HG03354 (cell line): ENCODE data around the gene STUB1.

Source experiments
- ATAC-seq: cut with Tn5 transposase; IDR thresholded peaks from one replicate; pipeline ENCODE4 v1.9.1; 2021; ENCODE audit warnings: mild to moderate bottlenecking; ENCODE audit not compliant: unreplicated experiment, poor library complexity, severe bottlenecking

STUB1 gene

DNA sequence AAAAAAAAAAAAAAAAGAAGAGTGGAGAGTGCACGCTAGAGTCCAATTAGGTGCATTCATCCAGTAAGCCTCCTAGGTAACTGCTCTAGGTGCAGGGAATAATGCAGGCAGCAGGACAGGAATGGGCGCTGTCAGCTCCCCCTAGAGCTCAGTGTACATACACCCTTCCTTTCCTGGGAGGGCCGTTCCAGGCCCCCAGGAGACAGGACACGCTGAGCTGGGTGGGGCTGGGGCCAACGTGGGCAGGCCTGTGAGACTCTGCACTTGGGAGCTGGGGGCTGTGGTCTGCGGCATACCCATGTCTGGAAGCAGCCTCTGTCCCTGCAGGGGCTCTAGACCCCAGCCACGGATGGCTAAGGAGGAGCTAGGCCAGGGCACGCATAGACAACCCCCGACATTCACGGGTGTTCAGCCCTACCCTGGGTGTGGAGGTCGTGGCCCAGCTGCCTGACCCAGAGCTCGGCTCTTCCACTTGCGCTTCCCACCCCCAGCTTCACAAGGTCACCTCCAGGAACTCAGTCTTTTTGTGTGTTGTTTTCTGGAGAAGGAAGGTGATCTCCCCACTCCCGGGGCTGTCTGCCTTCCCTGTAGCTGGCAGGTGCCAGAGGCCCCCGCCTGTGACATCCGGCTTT lies 39.7 kb downstream of the STUB1 start:
- no peak for ATAC-seq

DNA sequence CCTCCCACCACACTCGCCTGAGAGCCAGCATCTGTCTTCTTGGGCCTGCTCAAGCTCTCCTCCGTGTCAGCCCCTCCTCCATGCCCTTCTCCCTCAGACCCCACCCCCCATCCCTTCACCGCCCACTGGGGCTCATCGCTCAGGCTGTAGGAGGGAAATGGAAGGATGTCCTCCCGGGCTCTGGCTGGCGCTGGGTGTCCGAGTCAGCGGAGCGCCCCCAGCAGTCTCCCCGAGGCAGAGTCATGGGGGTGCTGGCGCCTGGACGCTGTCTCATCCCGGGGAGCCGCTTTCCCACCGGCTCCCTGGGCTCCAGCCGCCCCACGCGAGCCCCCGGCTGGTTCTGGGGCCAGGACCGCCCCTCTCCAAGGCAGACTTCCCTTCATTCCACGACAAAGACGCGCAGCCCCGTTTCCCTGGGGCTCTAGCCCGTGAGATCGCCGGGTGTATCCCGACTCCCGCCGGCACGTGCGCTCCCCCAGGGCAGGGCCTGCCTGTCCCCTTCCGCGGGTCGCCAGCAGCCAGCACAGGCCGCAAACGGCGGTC lies 40.3 kb downstream of the STUB1 start:
- no peak for ATAC-seq

DNA sequence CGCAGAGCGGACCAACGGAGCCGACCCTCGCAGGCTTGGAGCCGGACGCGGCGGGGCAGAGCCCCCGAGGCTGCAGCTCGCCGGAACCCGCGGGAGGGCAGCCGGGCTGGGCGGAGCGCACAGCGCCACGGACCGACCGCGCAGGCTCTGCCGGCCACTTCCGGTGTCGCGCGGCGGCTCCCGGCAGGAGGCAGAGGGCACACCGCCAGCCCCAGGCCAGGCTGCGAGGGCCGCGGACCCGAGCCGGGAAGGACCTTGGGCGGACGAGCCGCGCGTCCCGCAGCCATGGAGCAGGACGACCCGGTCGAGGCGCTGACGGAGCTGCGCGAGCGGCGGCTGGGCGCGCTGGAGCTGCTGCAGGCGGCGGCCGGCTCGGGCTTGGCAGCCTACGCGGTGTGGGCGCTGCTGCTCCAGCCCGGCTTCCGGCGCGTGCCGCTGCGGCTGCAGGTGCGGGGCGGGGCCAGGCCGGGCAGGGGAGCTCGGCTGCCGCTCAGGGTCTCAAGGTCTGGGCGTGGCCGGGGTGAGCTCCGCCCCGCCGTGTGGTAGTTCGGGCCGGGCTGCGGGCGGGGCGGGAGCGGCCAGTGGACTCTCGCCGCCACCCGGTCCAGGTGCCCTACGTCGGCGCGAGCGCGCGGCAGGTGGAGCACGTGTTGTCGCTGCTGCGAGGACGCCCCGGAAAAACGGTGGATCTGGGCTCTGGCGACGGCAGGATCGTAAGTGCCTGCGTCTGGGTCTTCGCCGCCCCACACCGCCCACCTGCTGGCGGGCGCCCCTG lies 41.0 kb downstream of the STUB1 start, which contains the start of gene ANTKMT:
Gene ANTKMT, plus strand, starts transcription at position 157 of the 775 bp plus-strand sequence. Its CDS starts 129 bp downstream, at position 286.
- peak; percentile 73 for ATAC-seq

DNA sequence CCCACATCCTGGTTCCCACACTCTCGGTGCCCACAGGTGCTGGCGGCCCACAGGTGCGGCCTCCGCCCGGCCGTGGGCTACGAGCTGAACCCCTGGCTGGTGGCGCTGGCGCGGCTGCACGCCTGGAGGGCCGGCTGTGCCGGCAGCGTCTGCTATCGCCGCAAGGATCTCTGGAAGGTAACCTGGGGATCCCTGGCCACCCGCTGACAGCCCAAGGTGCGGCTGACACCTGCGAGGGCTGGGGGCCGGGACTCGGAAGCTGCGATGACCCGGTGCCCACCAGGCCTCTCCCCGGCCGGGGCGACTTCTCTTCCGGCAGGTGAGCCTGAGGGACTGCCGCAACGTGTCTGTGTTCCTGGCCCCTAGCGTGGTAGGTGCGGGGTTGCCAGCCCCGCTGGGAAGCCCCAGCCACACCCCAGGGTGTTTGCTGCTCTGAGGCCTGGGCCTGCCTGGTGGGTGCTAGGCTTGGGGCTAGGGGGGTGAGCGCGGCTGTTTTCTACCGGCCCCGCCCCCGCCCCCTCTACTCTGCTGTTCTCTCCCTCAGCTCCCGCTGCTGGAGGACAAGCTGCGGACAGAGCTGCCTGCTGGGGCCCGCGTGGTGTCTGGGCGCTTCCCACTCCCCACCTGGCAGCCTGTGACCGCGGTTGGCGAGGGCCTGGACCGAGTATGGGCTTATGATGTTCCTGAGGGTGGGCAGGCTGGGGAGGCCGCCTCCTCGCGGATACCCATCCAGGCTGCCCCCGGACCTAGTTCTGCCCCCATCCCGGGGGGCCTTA lies 41.7 kb downstream of the STUB1 start:
- ATAC-seq: no peak

DNA sequence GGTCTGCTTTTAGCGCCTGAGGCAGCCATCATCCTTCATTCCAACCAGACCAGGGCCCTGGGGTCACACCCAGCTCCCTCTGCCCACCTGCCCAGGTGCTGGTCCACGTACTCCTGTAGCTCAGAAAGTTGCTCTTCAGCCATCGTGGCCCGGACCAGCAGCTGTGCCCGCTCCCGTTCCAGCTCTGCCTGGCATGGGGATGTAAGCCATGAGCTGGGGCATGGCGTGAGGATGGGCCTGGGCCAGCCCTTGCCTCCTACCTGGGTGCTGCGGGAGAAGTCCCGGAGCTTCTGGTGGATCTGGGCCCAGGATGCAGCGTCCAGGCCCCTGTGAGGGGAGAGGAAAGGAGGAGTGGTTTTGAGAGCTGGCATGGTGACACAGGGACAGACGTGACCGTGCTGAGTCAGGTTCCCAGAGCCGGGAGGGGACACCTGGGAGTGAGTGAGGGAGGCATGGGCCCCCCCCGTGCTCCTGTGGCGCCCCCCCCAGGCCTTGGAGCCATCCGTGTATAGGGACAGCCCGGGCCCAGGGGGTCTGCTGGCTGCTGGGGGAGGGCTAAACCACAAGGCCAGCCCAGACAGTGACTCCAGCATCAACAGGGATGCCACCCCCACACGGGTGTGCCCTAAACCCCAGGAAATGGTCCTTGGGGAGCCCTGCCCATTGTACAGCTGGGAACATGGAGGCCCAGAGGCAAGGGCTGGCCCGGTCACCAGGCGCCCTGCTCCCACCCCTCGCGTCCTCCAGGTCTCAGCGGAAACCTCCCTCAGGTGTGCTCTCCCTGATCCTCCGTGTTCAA lies 42.8 kb downstream of the STUB1 start:
- no peak for ATAC-seq

DNA sequence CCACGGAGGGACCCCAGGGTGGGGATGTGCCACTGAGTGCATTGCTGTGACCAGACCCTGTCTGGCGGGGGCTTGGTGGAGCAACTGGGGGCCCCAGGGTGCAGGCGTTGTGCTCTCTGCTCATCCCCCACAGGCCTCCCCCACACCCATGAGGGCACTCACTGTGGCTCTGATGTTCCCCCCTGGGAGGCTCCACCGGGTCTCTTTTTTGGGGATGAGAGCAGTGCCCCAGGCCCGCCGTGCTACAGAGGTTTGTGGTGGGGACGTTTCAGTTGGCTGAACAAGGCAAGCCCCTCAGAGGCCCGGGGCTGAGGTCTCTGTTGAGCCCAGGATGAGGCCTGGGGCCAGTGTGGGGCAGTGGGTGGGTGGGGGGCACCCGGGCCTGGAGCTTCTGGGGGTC lies 43.5 kb downstream of the STUB1 start:
- ATAC-seq: no peak

DNA sequence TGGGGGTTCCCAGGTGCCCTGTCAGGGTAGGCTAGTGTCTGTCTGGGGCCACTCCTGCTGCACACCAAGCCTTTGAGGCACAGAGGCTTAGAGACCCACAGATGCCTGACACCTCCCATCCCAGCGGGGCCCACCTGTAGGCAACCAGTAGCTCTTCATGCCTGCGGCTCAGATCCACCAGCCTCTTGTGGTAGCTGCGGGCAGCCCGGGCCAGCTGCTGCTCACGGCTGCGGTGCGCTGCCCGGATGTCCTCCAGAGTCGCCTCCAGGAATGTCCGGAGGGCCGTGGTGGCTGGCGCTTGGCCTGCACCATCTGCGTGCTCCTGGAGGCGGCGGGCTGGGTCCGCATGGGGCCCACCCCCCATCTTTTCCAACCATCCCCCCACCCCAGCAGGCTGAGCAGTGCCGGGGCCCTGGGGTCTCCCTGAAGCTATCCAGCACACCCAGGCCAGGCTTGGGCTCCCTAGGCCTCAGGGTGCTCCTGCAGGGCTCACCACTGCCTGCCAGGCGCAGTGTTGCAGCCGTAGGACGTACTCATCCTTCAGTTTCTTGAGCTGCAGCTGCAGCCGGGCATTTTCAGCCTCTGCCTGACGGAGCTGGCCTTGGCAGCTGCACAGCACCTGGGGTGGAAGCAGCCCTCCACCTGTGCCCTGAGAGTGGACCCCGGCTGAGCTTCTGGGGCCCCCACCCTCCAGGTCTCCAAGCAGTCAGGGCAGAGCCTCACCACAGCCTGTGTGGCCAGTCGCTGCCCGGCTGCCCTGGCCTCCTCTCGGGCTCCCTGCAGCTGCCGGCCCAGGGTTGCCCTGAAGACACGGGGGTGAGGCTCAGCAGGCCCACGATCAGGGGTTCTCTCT lies 44.2 kb downstream of the STUB1 start:
- ATAC-seq: no peak

DNA sequence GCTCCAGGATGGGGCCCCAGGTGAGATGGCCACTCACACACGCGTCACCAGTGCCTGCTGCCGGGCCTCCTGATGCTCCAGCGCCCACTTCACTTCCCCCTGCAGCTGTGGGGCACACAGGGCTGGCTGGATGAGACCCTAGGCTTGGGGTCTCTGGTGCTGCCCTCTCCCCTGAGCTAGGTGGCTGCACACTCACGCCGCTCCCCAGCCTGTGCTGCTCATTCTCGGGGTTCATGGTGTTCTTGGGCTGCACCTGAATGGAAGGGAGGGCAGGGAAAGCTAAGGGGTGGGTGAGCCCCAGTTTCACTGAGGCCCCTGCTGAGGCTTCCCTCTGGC lies 44.8 kb downstream of the STUB1 start:
- ATAC-seq: no peak

DNA sequence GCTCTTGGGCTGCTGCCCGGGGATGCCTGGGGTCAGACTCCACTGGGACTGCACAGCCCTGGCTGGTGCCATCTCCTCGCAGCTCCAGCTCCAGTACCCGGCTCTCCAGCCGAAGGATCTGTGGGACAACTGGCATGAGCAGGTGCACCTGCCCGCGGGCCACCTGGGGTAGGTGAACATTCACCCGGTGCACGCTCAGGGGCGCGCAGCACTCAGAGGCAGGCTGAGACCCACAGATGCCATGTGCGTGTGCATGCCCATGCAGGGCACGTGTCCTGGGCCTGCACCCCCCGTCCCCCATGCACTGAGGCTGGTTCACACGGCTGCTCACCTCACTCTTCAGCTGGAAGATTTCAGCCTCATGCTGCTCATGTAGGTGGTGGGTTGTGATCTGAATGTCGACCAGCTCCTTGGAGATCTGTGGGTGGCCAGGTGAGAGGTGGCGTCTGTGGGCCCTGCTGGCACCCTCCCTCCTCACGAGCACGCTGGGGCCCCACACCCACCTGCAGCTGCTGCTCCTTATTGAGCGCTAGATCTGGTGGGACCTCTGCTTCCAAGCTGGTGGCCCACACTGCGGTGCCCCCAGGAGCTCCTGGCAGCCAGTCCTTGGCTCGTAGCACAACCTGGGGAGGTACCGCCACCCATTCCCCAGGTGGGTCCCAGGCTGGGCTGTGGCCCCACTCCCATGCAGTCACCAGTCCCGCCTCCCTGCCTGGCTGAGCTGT lies 45.4 kb downstream of the STUB1 start:
- ATAC-seq: no peak

DNA sequence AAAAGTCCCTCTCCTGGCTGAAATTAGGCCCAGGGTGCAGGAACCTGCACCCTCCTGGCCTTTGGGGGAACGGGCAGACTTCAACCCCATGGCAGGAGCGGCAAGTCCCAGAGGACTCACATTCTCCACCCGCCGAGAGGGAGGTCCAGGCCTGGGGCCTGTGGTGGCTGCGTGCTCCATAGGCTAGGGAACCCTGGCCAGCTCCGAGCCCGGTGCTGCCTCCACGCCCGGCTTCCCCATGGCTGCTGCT lies 45.9 kb downstream of the STUB1 start:
- no peak for ATAC-seq

DNA sequence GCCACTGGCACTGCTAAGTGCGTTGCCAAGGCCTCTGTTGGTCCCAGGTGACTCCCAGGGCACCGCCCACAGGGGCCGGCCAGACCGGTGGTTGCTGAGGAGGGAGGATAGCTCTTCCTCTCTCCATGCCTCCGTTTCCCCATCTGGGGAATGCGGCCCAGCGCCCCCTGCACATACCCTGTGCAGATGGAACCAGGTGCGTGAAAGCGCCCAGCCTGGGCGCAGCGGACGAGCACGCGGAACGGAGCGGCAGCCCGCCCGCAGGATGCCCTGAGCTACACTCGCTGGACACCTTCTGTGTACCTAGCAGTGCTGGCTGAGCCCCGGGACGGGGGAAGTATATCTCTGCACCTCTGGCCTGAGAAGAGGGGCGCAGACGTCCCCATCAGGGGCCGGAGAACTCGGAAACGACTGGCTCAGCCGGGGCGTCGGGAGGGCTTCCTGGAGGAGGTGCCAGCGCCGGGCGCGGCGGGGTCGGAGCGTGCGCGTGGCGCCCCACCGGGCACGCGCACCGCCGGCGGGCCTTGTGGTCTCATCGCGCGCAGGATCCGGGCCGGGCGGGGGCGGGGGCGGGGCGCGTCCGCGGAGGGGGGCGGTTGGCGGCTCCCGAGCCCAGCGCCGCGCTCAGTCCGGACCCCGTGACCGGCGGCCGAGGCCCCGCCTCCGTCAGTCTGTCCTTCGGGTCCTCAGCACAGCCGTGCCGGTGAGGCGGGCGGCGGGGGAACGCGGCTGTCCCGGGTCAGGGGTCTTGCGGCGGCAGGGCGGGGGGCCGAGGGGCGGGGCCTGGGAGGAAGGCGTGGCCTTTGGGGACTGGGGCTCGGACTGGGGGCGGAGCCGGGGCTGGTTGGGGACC lies 46.5 kb downstream of the STUB1 start, which contains the start of the genes CCDC78 and HAGHL:
Gene CCDC78, minus strand, starts transcription at position 6 of the 853 bp plus-strand sequence. CDS start 76 bp downstream, outside the sequence.
Gene HAGHL, plus strand, starts transcription at position 669 of the 853 bp plus-strand sequence. CDS start 404 bp downstream, outside the sequence.
- peak; percentile 39 for ATAC-seq

DNA sequence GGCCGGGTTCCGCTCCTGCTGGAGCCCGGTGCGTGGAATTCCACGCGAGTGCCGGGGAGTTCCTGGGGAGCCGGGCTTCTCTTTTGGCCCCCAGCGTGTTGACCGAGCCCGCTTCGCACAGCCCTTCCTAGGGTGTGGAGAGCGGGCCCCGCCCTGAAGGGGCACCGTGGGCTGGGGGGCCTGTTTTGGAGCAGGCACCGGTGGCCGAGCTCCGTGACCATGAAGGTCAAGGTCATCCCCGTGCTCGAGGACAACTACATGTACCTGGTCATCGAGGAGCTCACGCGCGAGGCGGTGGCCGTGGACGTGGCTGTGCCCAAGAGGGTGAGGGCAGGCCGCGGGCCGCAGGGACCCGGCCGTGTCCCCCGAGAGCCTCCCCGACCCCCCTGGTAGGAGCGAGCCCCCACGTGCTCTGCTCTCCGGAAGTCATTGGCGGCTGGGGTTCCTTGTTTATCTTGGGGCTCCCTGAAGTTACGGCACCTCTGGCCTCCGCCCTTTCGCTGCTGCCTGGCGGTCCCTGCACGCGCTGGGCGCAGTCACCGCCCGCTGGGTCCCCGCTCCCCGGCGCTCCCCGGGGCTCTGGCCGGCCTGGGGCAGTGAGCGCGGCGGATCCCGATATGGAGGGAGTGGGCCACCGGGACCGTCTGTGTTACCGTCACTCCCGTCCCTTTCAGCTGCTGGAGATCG lies 47.2 kb downstream of the STUB1 start:
- peak; percentile 11 for ATAC-seq

DNA sequence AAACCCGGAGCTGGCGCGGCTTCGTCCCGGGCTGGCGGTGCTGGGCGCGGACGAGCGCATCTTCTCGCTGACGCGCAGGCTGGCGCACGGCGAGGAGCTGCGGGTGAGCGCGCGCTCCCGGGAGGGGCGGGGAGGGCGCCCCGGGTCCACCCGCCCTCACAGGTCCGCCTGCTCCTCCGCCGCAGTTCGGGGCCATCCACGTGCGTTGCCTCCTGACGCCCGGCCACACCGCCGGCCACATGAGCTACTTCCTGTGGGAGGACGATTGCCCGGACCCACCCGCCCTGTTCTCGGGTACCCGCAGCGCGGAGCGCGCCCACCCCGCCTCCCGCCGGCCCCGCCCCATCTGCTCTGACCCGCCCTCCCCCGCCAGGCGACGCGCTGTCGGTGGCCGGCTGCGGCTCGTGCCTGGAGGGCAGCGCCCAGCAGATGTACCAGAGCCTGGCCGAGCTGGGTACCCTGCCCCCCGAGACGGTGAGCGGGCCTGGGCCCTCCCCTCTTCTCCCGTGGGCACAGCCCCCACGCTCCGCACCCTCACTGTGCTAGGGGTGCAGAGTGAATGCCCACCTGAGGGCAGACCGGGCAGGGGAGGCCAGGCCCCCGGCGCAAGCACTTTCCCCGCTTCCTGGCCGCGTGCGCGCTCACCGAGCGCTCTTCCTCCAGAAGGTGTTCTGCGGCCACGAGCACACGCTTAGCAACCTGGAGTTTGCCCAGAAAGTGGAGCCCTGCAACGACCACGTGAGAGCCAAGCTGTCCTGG lies 48.1 kb downstream of the STUB1 start:
- ATAC-seq: no peak

DNA sequence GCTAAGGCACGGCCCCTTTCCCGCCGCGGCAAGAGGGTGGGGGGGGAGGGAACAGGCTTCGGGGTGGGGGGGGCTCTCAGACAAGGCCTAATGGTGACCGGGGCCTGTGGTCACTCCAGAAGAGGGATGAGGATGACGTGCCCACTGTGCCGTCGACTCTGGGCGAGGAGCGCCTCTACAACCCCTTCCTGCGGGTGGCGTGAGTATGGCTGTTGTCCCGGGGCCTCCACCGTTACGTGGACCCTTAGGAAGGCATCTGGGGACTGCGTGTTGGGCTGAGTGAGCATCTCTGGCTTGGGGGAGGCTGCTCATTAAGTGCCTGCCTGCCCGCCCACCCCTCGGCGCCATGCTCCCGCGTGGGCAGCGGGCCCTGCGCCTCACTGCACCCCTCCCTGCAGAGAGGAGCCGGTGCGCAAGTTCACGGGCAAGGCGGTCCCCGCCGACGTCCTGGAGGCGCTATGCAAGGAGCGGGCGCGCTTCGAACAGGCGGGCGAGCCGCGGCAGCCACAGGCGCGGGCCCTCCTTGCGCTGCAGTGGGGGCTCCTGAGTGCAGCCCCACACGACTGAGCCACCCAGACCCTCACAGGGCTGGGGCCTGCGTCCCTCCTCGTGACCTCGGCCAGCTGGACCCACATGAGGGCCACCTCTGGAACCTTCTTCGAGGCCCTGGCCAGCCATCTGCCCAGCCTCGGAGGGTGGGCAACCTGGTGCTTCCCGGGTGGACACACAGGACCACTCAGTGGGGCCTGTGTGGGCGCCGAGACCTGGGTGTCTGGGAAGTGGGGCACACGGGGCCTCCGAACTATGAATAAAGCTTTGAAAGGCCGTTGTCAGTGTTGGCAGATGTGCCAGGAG lies 48.9 kb downstream of the STUB1 start:
- no peak for ATAC-seq
